Measurements from ENCODE around the gene FARSB.

Gene FARSB

DNA sequence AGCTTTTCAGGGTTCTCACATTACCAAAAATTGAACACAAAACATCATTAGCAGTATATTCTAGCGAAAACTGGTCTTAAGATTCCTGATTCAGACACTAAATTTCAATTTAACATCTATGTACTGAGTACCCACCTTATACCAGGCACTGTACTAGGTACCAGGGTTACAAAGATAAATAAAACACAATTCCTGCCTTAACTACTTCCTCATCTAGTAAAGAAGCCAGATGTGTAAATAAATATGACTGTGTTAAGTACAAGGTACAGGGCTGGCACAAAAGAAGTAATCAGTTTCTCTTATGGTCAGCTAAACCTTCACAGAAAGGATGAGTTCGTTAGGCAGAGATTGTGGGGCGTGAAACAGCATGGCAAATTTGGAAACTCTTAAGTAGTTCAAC, 6.1 kb downstream of the FARSB start:
- H3K9me2 ChIP-seq (replicated peaks; ENCODE audit: control insufficient read depth, low read length) = no peaks in the 10 kb centered on the region
- no peak overlapping the region for H3K27ac ChIP-seq (ENCODE audit: low read depth, low read length)
- peaks cover 88% of the 10 kb centered on the region for H3K36me3 ChIP-seq (ENCODE audit: control insufficient read depth, low read length)
- no peak overlapping the region for H3K4me2 ChIP-seq (ENCODE audit: low read length)
- H3K4me1 ChIP-seq (ENCODE audit: control insufficient read depth, low read length) = peaks cover 33% of the 10 kb centered on the region
- no peaks in the 10 kb centered on the region for H3K27me3 ChIP-seq (ENCODE audit: control insufficient read depth, low read length)
- H3K4me3 ChIP-seq (ENCODE audit: low read length) = no peak overlapping the region
- peaks cover 10% of the 10 kb centered on the region; the same call in 1 of the 2 replicates for H3F3A ChIP-seq (ENCODE audit: control insufficient read depth, insufficient read depth)
- H3K9me3 ChIP-seq (ENCODE audit: control insufficient read depth, insufficient read depth, low read length) = no peaks in the 10 kb centered on the region
- H3K79me2 ChIP-seq (ENCODE audit: control insufficient read depth, low read length) = peaks cover 94% of the 10 kb centered on the region
- TF ChIP-seq EZH2phosphoT487 (IDR thresholded peaks at IDR 0.05; ENCODE audit: borderline replicate concordance, low read length) (no peak), CTCF (IDR thresholded peaks at IDR 0.05; ENCODE audit: low read depth, low read length, poor library complexity, severe bottlenecking) (no peak)
- peaks cover 14% of the 10 kb centered on the region; the same call in 1 of the 2 replicates for H4K20me1 ChIP-seq (ENCODE audit: control insufficient read depth, insufficient read depth, low read depth, low read length)

- no peaks in the 10 kb centered on the region; the same call in 1 of the 2 replicates for H3K4me1 ChIP-seq (ENCODE audit: control insufficient read depth, low read length)
- no peaks in the 10 kb centered on the region for H3K9me3 ChIP-seq (ENCODE audit: control insufficient read depth, insufficient read depth, low read length)
- no peak overlapping the region for H3K4me3 ChIP-seq (ENCODE audit: low read length)
- H4K20me1 ChIP-seq (ENCODE audit: control insufficient read depth, insufficient read depth, low read depth, low read length) = peaks cover 6% of the 10 kb centered on the region; the same call in 1 of the 2 replicates
- H3K27me3 ChIP-seq (ENCODE audit: control insufficient read depth, low read length) = no peaks in the 10 kb centered on the region
- peaks cover 78% of the 10 kb centered on the region for H3K79me2 ChIP-seq (ENCODE audit: control insufficient read depth, low read length)
- TF ChIP-seq EZH2phosphoT487 (IDR thresholded peaks at IDR 0.05; ENCODE audit: borderline replicate concordance, low read length) (no peak), CTCF (IDR thresholded peaks at IDR 0.05; ENCODE audit: low read depth, low read length, poor library complexity, severe bottlenecking) (no peak)
- no peak overlapping the region for H3K4me2 ChIP-seq (ENCODE audit: low read length)
- no peak overlapping the region for H3K27ac ChIP-seq (ENCODE audit: low read depth, low read length)
- peaks cover 92% of the 10 kb centered on the region for H3K36me3 ChIP-seq (ENCODE audit: control insufficient read depth, low read length)
- H3F3A ChIP-seq (ENCODE audit: control insufficient read depth, insufficient read depth) = peaks cover 16% of the 10 kb centered on the region; the same call in 1 of the 2 replicates
- H3K9me2 ChIP-seq (replicated peaks; ENCODE audit: control insufficient read depth, low read length) = no peaks in the 10 kb centered on the region
Observed at GRCh38 chr2:222646008-222646407, 9.9 kb downstream of the FARSB start.

GRCh38 chr2:222643134-222643533, 12.8 kb downstream of the FARSB start:
- H3K79me2 ChIP-seq (ENCODE audit: control insufficient read depth, low read length) = peaks cover 51% of the 10 kb centered on the region
- H3K36me3 ChIP-seq (ENCODE audit: control insufficient read depth, low read length) = peaks cover 90% of the 10 kb centered on the region
- peaks cover 14% of the 10 kb centered on the region; the same call in 1 of the 2 replicates for H3F3A ChIP-seq (ENCODE audit: control insufficient read depth, insufficient read depth)

More at GRCh38 chr2:222643134-222643533, 12.8 kb downstream of the FARSB start:
- no peak for TF ChIP-seq CTCF (IDR thresholded peaks at IDR 0.05; ENCODE audit: low read depth, low read length, poor library complexity, severe bottlenecking)
- no peak for TF ChIP-seq EZH2phosphoT487 (IDR thresholded peaks at IDR 0.05; ENCODE audit: borderline replicate concordance, low read length)
- Histone ChIP-seq H3K9me2 (replicated peaks; ENCODE audit: control insufficient read depth, low read length) (no peaks in the 10 kb centered on the region), H3K4me3 (ENCODE audit: low read length) (no peak overlapping the region), H3K27ac (ENCODE audit: low read depth, low read length) (no peak overlapping the region), H3K4me1 (ENCODE audit: control insufficient read depth, low read length) (no peaks in the 10 kb centered on the region), H3K9me3 (ENCODE audit: control insufficient read depth, insufficient read depth, low read length) (no peaks in the 10 kb centered on the region), H4K20me1 (ENCODE audit: control insufficient read depth, insufficient read depth, low read depth, low read length) (no peaks in the 10 kb centered on the region), H3K4me2 (ENCODE audit: low read length) (no peak overlapping the region), H3K27me3 (ENCODE audit: control insufficient read depth, low read length) (no peaks in the 10 kb centered on the region)

Measured in DOHH2 (cell line).